Stimulated activated CD4-positive, alpha-beta T cell treated with anti-CD3 and anti-CD28 coated beads, Interleukin-2, amount 100 ng/mL, for 4 hours (primary cell): ENCODE results near the gene OR5AU1.

Source experiments
- DNase-seq: peaks from one replicate; pipeline ENCODE4 v3.0.0-alpha.2; 2020; ENCODE audit warnings: low read depth

Gene OR5AU1

GRCh38 chr14:21106498-21107282 lies 49.2 kb downstream of the OR5AU1 start:
- peak; percentile 67 for DNase-seq

GRCh38 chr14:21106176-21106497 lies 49.7 kb downstream of the OR5AU1 start:
- no peak for DNase-seq

DNA sequence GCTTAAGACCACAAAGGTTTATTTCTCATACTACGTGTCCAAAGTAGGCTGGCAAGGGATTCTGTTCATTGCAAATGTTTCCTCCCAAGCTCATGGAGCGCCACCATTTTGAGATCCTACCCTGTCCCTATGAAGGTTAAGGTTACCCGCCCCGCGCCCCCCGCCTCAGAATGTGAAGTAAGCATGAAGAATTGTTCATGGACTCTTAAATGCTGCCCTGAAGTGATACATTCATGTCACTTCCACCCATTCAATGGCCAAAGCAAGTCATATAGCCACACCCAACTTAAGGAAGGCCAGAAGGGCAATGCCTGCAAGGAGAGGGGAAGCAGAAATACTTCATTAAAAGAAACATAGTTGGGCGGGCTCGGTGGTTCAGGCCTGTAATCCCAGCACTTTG lies 50.8 kb downstream of the OR5AU1 start:
- DNase-seq, result no peak
